Mononuclear cell (primary cell): ENCODE data around the gene LIX1L. TPM values are rescaled to one million over a fixed set of nuclear protein-coding genes. Genes with fewer than 3 reads are reported as not detected.
A peak's percentile ranks its signal among the peaks of the same experiment; 100 is the strongest.

Source experiments
- H3K27me3 ChIP-seq: 2 replicates; pipeline ENCODE4 v1.6.0; 2011; ENCODE audit warnings: low read length, control low read depth; ENCODE audit not compliant: insufficient read depth
- H3K4me1 ChIP-seq: 2 replicates; pipeline ENCODE4 v1.5.1; 2011; ENCODE audit warnings: mild to moderate bottlenecking, low read length, control low read depth; ENCODE audit not compliant: insufficient read depth
- H3K4me3 ChIP-seq: 2 replicates; pipeline ENCODE4 v1.5.1; 2011; ENCODE audit warnings: mild to moderate bottlenecking, low read length, moderate library complexity
- H3K9me3 ChIP-seq: 2 replicates; pipeline ENCODE4 v1.5.1; 2011; ENCODE audit warnings: low read depth, mild to moderate bottlenecking, control low read depth, low read length
- total RNA-seq: library from RNA; depleted of rRNA; stranded (reverse); fragments of >200 nt; gene quantifications from one replicate; pipeline ENCODE4 v1.2.3, GENCODE V29; 2012

The LIX1L gene
- total RNA-seq, result 15.1 TPM

DNA sequence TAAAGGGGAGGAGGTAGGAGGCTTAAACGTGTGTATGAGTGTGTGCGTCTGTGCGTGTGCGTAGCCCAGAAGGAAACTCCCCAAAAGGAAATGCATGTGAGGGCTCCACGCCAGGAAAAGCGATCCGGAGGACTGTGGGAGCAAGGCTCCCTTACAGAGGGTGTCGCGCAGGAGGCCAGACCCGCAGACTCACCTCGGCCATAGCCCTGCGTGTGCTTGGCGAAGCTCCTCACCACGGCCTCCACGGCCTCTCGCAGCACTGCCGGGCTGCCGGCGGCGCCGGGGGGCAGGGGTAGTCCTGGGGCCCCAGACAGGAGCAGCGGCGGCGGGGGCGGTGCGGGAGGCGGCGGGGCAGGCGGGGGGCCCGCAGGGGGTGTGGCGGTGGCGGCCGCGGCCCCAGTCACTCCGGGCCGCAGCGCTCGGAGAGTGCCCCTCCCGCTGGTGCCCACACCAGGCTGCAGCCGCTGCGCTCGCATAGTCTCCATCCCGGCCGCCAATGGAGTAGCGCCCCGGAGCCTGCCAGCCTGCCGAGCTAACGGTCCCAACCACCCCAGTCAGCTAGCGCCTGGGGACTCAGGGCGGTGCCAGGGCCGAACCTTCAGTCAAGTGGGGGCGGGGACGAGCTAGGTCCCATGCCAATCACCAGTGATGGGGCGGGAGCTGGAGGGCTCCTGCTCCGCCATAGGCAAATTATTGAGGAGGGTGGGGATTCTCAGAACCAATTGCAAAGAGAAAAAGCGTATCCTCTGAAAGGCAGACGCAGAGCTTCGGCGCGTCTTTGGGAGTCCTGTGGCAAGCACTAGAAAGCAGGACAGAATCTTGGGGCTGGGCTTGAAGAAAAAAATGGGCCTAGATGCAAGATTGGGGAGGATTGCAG is at the start of gene LIX1L:
Gene LIX1L (minus strand): TSS at position 575 of the 877 bp plus-strand sequence. CDS start 90 bp downstream, at position 485.
- Histone ChIP-seq H3K4me3 (peak within 1 kb of the TSS; percentile 75), H3K27me3 (no peaks in the 10 kb centered on the region), H3K4me1 (peaks cover 66% of the 10 kb centered on the region), H3K9me3 (no peaks in the 10 kb centered on the region)

- peaks cover 68% of the 10 kb centered on the region for H3K4me1 ChIP-seq
- H3K4me3 ChIP-seq, result no peak overlapping the region
- no peaks in the 10 kb centered on the region for H3K27me3 ChIP-seq
- no peaks in the 10 kb centered on the region for H3K9me3 ChIP-seq
Measured at GRCh38 chr1:146001709-146002108, 43.9 kb upstream of the LIX1L start.

- Histone ChIP-seq H3K27me3 (no peaks in the 10 kb centered on the region), H3K4me1 (peaks cover 48% of the 10 kb centered on the region), H3K9me3 (no peaks in the 10 kb centered on the region), H3K4me3 (no peak overlapping the region)
Measured at GRCh38 chr1:145999321-146000024, 41.7 kb upstream of the LIX1L start.

GRCh38 chr1:145997718-145998023 is 39.9 kb upstream of the LIX1L start:
- H3K4me1 ChIP-seq, result peaks cover 64% of the 10 kb centered on the region
- no peaks in the 10 kb centered on the region for H3K27me3 ChIP-seq
- H3K4me3 ChIP-seq, result peak overlapping the region; percentile 100
- no peaks in the 10 kb centered on the region for H3K9me3 ChIP-seq

- no peaks in the 10 kb centered on the region for H3K27me3 ChIP-seq
- peaks cover 69% of the 10 kb centered on the region for H3K4me1 ChIP-seq
- no peaks in the 10 kb centered on the region for H3K9me3 ChIP-seq
- H3K4me3 ChIP-seq, result peak overlapping the region; percentile 100
Measured at GRCh38 chr1:145997016-145997717, 39.4 kb upstream of the LIX1L start.

GRCh38 chr1:145996433-145997015 is 38.7 kb upstream of the LIX1L start, which contains the start of gene TXNIP:
Gene TXNIP (minus strand): TSS chr1:145996579. CDS start chr1:145996266, 313 bp downstream.
- no peaks in the 10 kb centered on the region for H3K27me3 ChIP-seq
- peak within 1 kb of the TSS; percentile 100 for H3K4me3 ChIP-seq
- peaks cover 70% of the 10 kb centered on the region for H3K4me1 ChIP-seq

GRCh38 chr1:145995964-145996432 is 38.2 kb upstream of the LIX1L start:
- no peaks in the 10 kb centered on the region for H3K27me3 ChIP-seq
- H3K4me1 ChIP-seq, result peaks cover 69% of the 10 kb centered on the region
- peak overlapping the region; percentile 100 for H3K4me3 ChIP-seq
- H3K9me3 ChIP-seq, result no peaks in the 10 kb centered on the region

More at GRCh38 chr1:145996433-145997015, 38.7 kb upstream of the LIX1L start, which contains the start of gene TXNIP:
- no peaks in the 10 kb centered on the region for H3K9me3 ChIP-seq

DNA sequence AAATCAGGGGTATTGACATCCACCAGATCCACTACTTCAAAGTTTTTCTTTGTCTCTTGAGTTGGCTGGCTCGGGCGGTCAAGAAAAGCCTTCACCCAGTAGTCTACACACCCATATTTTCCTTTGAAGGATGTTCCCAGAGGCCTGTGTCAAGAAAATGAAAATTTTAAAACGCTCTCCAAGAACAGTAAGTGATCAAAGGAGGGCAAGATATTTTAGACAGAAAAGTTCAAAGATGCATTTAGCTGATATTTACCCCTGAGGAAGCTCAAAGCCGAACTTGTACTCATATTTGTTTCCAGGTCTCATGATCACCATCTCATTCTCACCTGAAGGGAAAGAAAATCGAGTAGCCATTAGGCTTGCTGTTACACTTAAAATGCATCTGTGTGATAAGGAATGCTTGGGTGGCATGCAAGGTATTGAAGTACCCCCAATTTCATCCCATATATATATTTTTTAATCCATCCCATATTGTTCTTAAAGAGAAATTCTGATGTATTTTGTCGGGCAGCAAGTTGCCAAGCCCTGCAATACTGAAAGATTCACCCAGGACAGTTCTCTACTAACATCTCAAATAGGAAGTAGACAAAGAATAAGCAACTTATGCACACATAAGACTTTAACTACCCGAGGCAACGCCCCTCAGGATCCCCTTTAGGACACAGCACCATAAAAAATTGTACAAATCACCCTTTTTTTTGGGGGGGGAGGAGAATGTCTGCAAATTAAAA is 37.5 kb upstream of the LIX1L start:
- Histone ChIP-seq H3K4me3 (peak overlapping the region; percentile 100), H3K9me3 (no peaks in the 10 kb centered on the region), H3K27me3 (no peaks in the 10 kb centered on the region), H3K4me1 (peaks cover 68% of the 10 kb centered on the region)

- H3K4me3 ChIP-seq, result peak overlapping the region; percentile 100
- H3K9me3 ChIP-seq, result no peaks in the 10 kb centered on the region
- no peaks in the 10 kb centered on the region for H3K27me3 ChIP-seq
- peaks cover 60% of the 10 kb centered on the region for H3K4me1 ChIP-seq
Measured at GRCh38 chr1:145994391-145995120, 36.7 kb upstream of the LIX1L start.

DNA sequence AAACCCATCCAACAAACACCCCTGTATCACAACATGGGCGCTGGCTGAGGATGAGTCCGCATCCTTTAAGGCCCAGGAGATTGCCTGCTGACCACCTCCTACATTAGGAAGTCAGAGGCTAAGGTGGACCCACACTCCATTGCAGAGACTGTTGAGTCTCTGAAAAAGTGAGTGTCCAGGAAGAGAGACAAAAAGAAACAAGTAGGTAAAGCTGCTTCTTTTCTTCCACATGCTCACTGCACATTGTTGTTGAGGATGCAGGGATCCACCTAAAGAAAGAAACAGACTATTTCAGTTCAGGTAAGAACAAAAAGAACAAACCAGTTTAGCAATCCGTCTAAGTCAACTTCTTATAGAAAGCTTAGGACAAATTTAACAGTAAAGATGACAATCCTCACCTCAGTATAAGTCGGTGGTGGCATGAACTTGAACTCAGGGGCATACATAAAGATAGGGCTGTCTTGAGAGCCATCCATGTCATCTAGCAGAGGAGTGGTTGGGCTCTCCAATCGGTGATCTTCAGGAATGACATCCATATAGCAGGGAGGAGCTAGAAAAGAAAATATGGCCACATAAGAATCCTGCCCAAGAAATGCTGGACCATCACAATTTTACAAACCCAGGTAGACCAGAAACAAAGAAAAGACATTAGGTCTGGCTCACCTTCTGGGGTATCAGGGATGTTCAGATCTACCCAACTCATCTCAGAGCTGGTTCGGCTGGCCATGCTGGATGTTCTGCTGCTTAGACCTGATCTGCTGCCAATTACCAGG is 36.0 kb upstream of the LIX1L start:
- peaks cover 56% of the 10 kb centered on the region for H3K4me1 ChIP-seq

DNA sequence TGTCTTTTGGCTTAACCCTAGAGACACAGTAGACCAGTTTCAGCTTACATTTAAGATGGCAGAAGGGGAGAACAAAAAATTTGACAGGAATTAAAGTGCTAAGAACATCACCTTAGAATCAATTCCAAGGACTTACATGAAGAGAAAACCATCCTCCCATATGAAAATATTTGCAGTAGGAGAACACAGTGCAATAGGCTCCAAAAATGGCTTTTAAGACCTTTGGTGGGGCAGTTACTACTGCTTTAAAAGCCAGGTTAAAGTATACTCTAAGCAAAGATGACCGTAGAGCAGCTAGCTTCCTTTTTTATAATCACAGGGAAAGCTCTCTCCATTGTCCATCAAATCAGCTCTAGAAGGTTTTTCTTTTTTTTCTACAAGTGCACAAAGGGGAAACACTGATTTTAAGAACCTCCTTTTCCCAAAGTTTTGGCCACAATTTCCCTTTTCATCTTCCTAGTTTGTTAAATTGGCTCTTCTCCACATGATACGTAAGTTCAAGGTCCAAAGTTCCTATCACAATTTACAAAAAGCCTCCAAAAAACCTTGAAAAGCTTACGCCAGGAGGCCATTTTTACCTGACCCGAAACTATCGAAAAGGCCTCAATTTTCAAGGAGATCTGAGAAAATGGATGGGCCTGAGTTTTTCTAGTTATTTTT is 35.3 kb upstream of the LIX1L start:
- Histone ChIP-seq H3K4me1 (peaks cover 56% of the 10 kb centered on the region), H3K4me3 (peak overlapping the region; percentile 100), H3K27me3 (no peaks in the 10 kb centered on the region)

More for the DNA sequence above, 36.0 kb upstream of the LIX1L start:
- Histone ChIP-seq H3K9me3 (no peaks in the 10 kb centered on the region), H3K4me3 (peak overlapping the region; percentile 100), H3K27me3 (no peaks in the 10 kb centered on the region)

DNA sequence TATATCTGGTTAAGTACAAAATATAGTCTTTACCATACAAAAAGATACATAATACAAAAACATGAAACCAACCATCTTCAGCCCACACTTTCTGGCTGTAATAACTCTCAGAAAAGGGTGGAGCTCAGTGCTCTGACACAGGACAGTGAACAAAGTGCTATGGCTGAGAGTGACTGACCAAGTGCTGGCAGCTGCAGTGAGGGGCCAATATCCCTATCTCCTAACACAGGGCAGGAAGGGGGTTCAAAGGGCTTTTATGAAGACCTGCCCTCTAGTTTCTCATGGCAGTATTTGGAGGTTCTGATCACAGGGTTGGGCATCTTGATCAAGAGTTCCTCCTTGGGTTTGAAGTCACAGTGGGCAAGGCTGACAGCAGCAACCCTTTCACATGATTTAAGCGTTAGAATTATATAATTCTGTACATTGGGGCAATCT is 34.7 kb upstream of the LIX1L start:
- Histone ChIP-seq H3K4me1 (peaks cover 55% of the 10 kb centered on the region), H3K4me3 (peak overlapping the region; percentile 100), H3K9me3 (no peaks in the 10 kb centered on the region), H3K27me3 (no peaks in the 10 kb centered on the region)

More for the DNA sequence above, 35.3 kb upstream of the LIX1L start:
- no peaks in the 10 kb centered on the region for H3K9me3 ChIP-seq
